RWPE2 (cell line): ENCODE data around the gene LIMS2.

Source experiments
- ATAC-seq: fragments of 200-7000 bp; cut with Tn5 transposase; 3 replicates; pipeline ENCODE4 v1.9.1; 2021; ENCODE audit warnings: low read depth
- DNase-seq: peaks from one replicate; pipeline ENCODE4 v3.0.0-alpha.2; 2020; ENCODE audit warnings: low spot score
- H3K27ac ChIP-seq: fragments of 450-650 bp; 2 replicates; pipeline ENCODE4 v1.5.1; 2017; ENCODE audit warnings: mild to moderate bottlenecking; ENCODE audit not compliant: poor library complexity, severe bottlenecking
- H3K27me3 ChIP-seq: fragments of 250-450 bp; sonication (Bioruptor Pico); 2 replicates; pipeline ENCODE4 v1.5.1; 2021; ENCODE audit warnings: mild to moderate bottlenecking, moderate library complexity; ENCODE audit not compliant: insufficient read depth, poor library complexity, severe bottlenecking
- H3K36me3 ChIP-seq: fragments of 250-450 bp; sonication (Bioruptor Pico); 2 replicates; pipeline ENCODE4 v1.5.1; 2020; ENCODE audit warnings: low read depth, mild to moderate bottlenecking, moderate library complexity
- H3K4me1 ChIP-seq: fragments of 250-450 bp; sonication (Bioruptor Pico); 2 replicates; pipeline ENCODE4 v1.5.1; 2021; ENCODE audit warnings: mild to moderate bottlenecking, moderate library complexity; ENCODE audit not compliant: insufficient read depth, poor library complexity, severe bottlenecking
- H3K4me3 ChIP-seq: fragments of 250-450 bp; sonication (Bioruptor Pico); 2 replicates; pipeline ENCODE4 v1.5.1; 2021; ENCODE audit warnings: mild to moderate bottlenecking, moderate library complexity; ENCODE audit not compliant: severe bottlenecking
- H3K9me3 ChIP-seq: fragments of 250-450 bp; sonication (Bioruptor Pico); 2 replicates; pipeline ENCODE4 v1.5.1; 2021; ENCODE audit warnings: mild to moderate bottlenecking, moderate library complexity; ENCODE audit not compliant: severe bottlenecking
- CTCF ChIP-seq: fragments of 450-650 bp; IDR thresholded peaks from one replicate; pipeline ENCODE4 v1.5.1; 2017; ENCODE audit warnings: mild to moderate bottlenecking, moderate library complexity; ENCODE audit not compliant: poor library complexity, severe bottlenecking

Gene LIMS2

GRCh38 chr2:127596311-127597045, 78.9 kb downstream of the LIMS2 start:
- no peaks in the 10 kb centered on the region for H3K4me1 ChIP-seq
- H3K36me3 ChIP-seq = no peaks in the 10 kb centered on the region
- DNase-seq (no peak), ATAC-seq (no peak)
- H3K27me3 ChIP-seq = no peaks in the 10 kb centered on the region
- no peak for TF ChIP-seq CTCF
- H3K27ac ChIP-seq = no peak overlapping the region
- no peaks in the 10 kb centered on the region for H3K9me3 ChIP-seq
- H3K4me3 ChIP-seq = no peak overlapping the region

DNA sequence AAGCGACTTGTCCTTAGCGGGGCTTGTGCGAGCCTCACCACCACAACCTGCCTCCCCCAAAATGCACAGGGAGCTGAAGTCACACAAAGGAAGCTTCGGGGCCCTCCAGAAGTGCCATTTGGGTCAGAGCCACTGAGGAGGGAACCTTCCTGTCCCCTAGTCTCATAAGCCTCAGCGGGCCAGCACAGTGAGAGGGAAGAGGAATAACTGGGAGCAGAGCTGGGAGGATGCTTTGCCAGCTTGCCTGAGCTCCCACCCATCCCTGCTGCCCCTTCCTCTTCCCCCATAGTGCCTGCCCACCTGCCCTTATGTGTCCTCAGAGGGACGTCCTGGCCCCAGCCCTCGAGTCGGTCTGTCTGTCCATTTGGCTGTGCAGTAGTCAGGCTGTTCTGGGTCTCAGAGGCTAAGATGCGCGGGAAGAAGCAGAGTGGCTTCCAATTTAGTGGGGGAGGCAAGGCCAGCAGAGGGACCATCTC, 81.2 kb downstream of the LIMS2 start:
- ATAC-seq (no peak), DNase-seq (peak; percentile 31)
- Histone ChIP-seq H3K4me3 (no peak overlapping the region), H3K27me3 (no peaks in the 10 kb centered on the region), H3K27ac (no peak overlapping the region), H3K36me3 (no peaks in the 10 kb centered on the region), H3K9me3 (no peaks in the 10 kb centered on the region), H3K4me1 (no peaks in the 10 kb centered on the region)
- no peak for TF ChIP-seq CTCF

DNA sequence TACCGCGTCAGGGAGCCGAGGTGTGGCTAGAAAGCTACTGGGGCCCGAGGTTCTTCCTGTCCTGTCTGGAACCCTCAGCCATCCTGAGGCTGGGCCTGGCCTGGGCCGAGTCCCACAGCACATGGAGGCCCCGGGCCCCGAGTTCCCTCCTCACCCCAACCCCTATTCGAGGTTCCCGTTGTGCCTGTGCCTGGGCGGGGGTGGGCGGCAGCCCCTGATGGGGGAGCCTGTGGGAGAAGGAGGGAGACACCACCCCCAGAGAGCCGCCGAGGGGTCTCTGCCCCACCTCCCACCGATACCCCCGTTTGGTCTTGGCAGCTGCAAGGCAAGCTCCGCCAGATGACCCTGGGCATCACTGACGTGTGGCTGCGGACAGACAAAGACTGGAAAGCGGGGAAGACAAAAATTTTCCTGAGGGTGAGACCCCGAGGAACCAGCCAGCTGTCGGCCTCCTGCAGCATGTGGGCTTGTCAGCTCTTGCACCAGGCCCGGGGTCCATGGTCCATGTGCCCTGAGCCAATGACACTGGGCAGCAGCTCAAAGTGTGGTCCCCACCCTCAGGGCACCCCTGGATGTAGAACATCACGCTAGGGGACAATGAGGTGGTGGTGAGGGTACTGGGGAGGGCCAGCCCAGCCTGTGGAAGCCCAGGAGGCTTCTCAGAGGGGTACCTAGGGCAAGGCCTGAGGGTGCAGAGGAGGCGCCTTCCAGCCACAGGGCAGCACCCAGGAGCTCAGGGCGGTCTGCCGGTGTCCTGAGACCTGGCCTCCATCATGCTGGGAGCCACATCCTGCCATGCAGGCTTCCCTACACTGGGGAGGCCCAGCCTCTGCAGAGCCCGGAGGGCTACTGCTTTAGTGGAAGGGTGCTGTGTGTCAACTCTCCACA, 81.9 kb downstream of the LIMS2 start:
- Histone ChIP-seq H3K36me3 (no peaks in the 10 kb centered on the region), H3K4me3 (no peak overlapping the region), H3K27me3 (no peaks in the 10 kb centered on the region), H3K4me1 (no peaks in the 10 kb centered on the region), H3K27ac (no peak overlapping the region), H3K9me3 (no peaks in the 10 kb centered on the region)
- ATAC-seq (no peak), DNase-seq (peak; percentile 27)
- no peak for TF ChIP-seq CTCF

GRCh38 chr2:127592761-127593227, 82.5 kb downstream of the LIMS2 start:
- DNase-seq = no peak

More at GRCh38 chr2:127592761-127593227, 82.5 kb downstream of the LIMS2 start:
- Histone ChIP-seq H3K27me3 (no peaks in the 10 kb centered on the region), H3K4me3 (no peak overlapping the region), H3K9me3 (no peaks in the 10 kb centered on the region), H3K36me3 (no peaks in the 10 kb centered on the region), H3K27ac (no peak overlapping the region), H3K4me1 (no peaks in the 10 kb centered on the region)
- ATAC-seq = no peak
- TF ChIP-seq CTCF = no peak
